ENCODE data around the gene HNRNPC.
A peak's percentile ranks its signal among the peaks of the same experiment; 100 is the strongest.
"Not testable (repeated sequence)": the region's sequence is repeated elsewhere in the genome, so short reads cannot be mapped to it uniquely, and the experiment has no call there.

HNRNPC gene

GRCh38 chr14:21269252-21270046 is at the start of gene HNRNPC:
Gene HNRNPC (minus strand): TSS chr14:21269442. CDS start chr14:21234193, 35,249 bp downstream.
- peak; percentile 100 for DNase-seq (ENCODE audit: low read depth)

- no peak for DNase-seq (ENCODE audit: low read depth)
These were observed 48.2 kb upstream of the HNRNPC start for GRCh38 chr14:21317398-21317797.

GRCh38 chr14:21313512-21313911 is 44.3 kb upstream of the HNRNPC start:
- no peak for DNase-seq (ENCODE audit: low read depth)

- DNase-seq (ENCODE audit: low read depth): no peak
These were observed 42.4 kb upstream of the HNRNPC start for GRCh38 chr14:21311614-21312013.

- DNase-seq (ENCODE audit: low read depth): no peak
These were observed 40.7 kb upstream of the HNRNPC start for GRCh38 chr14:21309956-21310355.

GRCh38 chr14:21309238-21309636 is 40.0 kb upstream of the HNRNPC start:
- DNase-seq (ENCODE audit: low read depth): no peak

GRCh38 chr14:21308479-21309237 is 39.4 kb upstream of the HNRNPC start:
- peak; percentile 69 for DNase-seq (ENCODE audit: low read depth)

- no peak for DNase-seq (ENCODE audit: low read depth)
These were observed 38.9 kb upstream of the HNRNPC start for GRCh38 chr14:21308132-21308478.

- no peak for DNase-seq (ENCODE audit: low read depth)
These were observed 38.4 kb upstream of the HNRNPC start for GRCh38 chr14:21307637-21308036.

GRCh38 chr14:21302836-21303140 is 33.5 kb upstream of the HNRNPC start:
- not testable (repeated sequence) for DNase-seq (ENCODE audit: low read depth)

GRCh38 chr14:21302013-21302835 is 33.0 kb upstream of the HNRNPC start:
- no peak for DNase-seq (ENCODE audit: low read depth)

- peak; percentile 18 for DNase-seq (ENCODE audit: low read depth)
These were observed 31.6 kb upstream of the HNRNPC start for GRCh38 chr14:21300892-21301291.

- no peak for DNase-seq (ENCODE audit: low read depth)
These were observed 30.4 kb upstream of the HNRNPC start for GRCh38 chr14:21299562-21300130.

GRCh38 chr14:21298358-21298757 is 29.1 kb upstream of the HNRNPC start:
- DNase-seq (ENCODE audit: low read depth): no peak

- DNase-seq (ENCODE audit: low read depth): not testable (repeated sequence)
These were observed 24.8 kb upstream of the HNRNPC start for GRCh38 chr14:21294026-21294425.

- DNase-seq (ENCODE audit: low read depth): no peak
These were observed 17.9 kb upstream of the HNRNPC start for GRCh38 chr14:21287168-21287567.

GRCh38 chr14:21286516-21286915 is 17.3 kb upstream of the HNRNPC start:
- not testable (repeated sequence) for DNase-seq (ENCODE audit: low read depth)

GRCh38 chr14:21281917-21282316 is 12.7 kb upstream of the HNRNPC start:
- DNase-seq (ENCODE audit: low read depth): not testable (repeated sequence)

- DNase-seq (ENCODE audit: low read depth): no peak
These were observed 10.5 kb upstream of the HNRNPC start, which contains the start of gene RPGRIP1 for GRCh38 chr14:21279783-21280182. Gene RPGRIP1 (plus strand): TSS chr14:21280083. CDS start chr14:21287977, 7,894 bp downstream.

- DNase-seq (ENCODE audit: low read depth): no peak
These were observed 9.4 kb upstream of the HNRNPC start for GRCh38 chr14:21278632-21279031.

GRCh38 chr14:21275261-21275858 is 6.1 kb upstream of the HNRNPC start:
- DNase-seq (ENCODE audit: low read depth): no peak

GRCh38 chr14:21272661-21273060 is 3.4 kb upstream of the HNRNPC start:
- DNase-seq (ENCODE audit: low read depth): not testable (repeated sequence)

All from activated T-cell treated with anti-CD3 and anti-CD28 coated beads for 48 hours (primary cell).